ENCODE data around the gene TMEM171. TPM values are rescaled to one million over a fixed set of nuclear protein-coding genes. Genes with fewer than 3 reads are reported as not detected.

The TMEM171 gene
- total and polyA plus RNA-seq, 2 of the 4 experiments (the other 2 are of a cell fraction): 3.0 to 5.1 TPM

- ChIA-PET CTCF (no interaction called here), POLR2A (ENCODE audit: unreplicated experiment) (no interaction called here)
- no peak overlapping the region for H2AK9ac ChIP-seq (replicated peaks; ENCODE audit: low read depth, low read length, poor library complexity)
- TF ChIP-seq MAZ (IDR thresholded peaks at IDR 0.05; ENCODE audit: borderline replicate concordance, low read depth, low read length) (no peak), NFE2L2 (IDR thresholded peaks at IDR 0.05; ENCODE audit: low read depth, low read length) (no peak), BHLHE40 (IDR thresholded peaks at IDR 0.05; ENCODE audit: low read depth, low read length) (no peak), MXI1 (IDR thresholded peaks at IDR 0.05; ENCODE audit: borderline replicate concordance, low read depth, low read length) (no peak), CEBPB (IDR thresholded peaks at IDR 0.05; ENCODE audit: low read depth, low read length) (no peak), MAFK (IDR thresholded peaks at IDR 0.05; ENCODE audit: low read depth, low read length) (no peak), ELK1 (IDR thresholded peaks at IDR 0.05; ENCODE audit: borderline replicate concordance, low read depth, low read length) (no peak), CTCF (conservative IDR thresholded peaks at IDR 0.05; ENCODE audit: low read depth, low read length) (no peak), RAD21 (IDR thresholded peaks at IDR 0.05; ENCODE audit: low read length) (no peak), RFX5 (IDR thresholded peaks at IDR 0.05; ENCODE audit: low read depth, low read length) (no peak), FOS (IDR thresholded peaks at IDR 0.05; ENCODE audit: low read depth, low read length) (no peak), CHD1 (IDR thresholded peaks at IDR 0.05; ENCODE audit: low read depth, low read length) (no peak), RCOR1 (IDR thresholded peaks at IDR 0.05; ENCODE audit: insufficient replicate concordance, low read length) (no peak), POLR2A (IDR thresholded peaks at IDR 0.05; ENCODE audit: low read depth, low read length) (no peak), SMC3 (IDR thresholded peaks at IDR 0.05; ENCODE audit: low read depth, low read length) (no peak), USF2 (IDR thresholded peaks at IDR 0.05; ENCODE audit: low read depth, low read length) (no peak)
- no peaks in the 10 kb centered on the region for H3K79me1 ChIP-seq (ENCODE audit: low read depth in 1 of 2, low read length in 2 of 2)
- intact Hi-C loops (cut with micrococcal nuclease) (no loop called here), dilution Hi-C loops (cut with HindIII; ENCODE audit: low sequenced_read_pairs, unreplicated experiment) (no loop called here), in situ Hi-C loops (cut with MboI; ENCODE audit: low sequenced_read_pairs) (no loop called here)
- no peak overlapping the region for H3K4me2 ChIP-seq (ENCODE audit: low read depth, low read length)
- ATAC-seq (ENCODE audit: low read depth): no peak
- no CpG with 5 or more reads among the region's 1 CpG for WGBS, 2 experiments (ENCODE audit: extremely low coverage in 2 of 2, insufficient read length in 1 of 2)
- no peak overlapping the region for H4K8ac ChIP-seq (ENCODE audit: low read depth in 2 of 2, low read length in 2 of 2)
- H4K5ac ChIP-seq (ENCODE audit: low read depth, low read length): no peak overlapping the region
- no peaks in the 10 kb centered on the region for H3K27me3 ChIP-seq (ENCODE audit: control insufficient read depth, insufficient read depth, low read length)
- no peaks in the 10 kb centered on the region for H3K36me3 ChIP-seq (ENCODE audit: control insufficient read depth, insufficient read depth, low read length)
- H3K18ac ChIP-seq (ENCODE audit: low read depth, low read length): no peak overlapping the region
- H4K91ac ChIP-seq (ENCODE audit: insufficient read depth, low read depth, low read length): no peak overlapping the region
- H2AFZ ChIP-seq (replicated peaks; ENCODE audit: low read length, poor library complexity): no peak overlapping the region
- H2BK20ac ChIP-seq (ENCODE audit: low read depth, low read length): no peak overlapping the region
- H2BK15ac ChIP-seq (ENCODE audit: low read depth, low read length): no peak overlapping the region
- no peak overlapping the region for H3K9ac ChIP-seq (ENCODE audit: low read depth, low read length)
- H2BK120ac ChIP-seq (ENCODE audit: low read depth, low read length): no peak overlapping the region
- H3K23ac ChIP-seq (ENCODE audit: low read depth, low read length): no peak overlapping the region
- BruUV-seq (replicated peaks): no TSS peak
- no peak overlapping the region for H3K4me3 ChIP-seq (ENCODE audit: insufficient read depth, low read depth, low read length)
- H3K27ac ChIP-seq (ENCODE audit: insufficient read depth, low read length): no peak overlapping the region
- no peaks in the 10 kb centered on the region for H3K9me3 ChIP-seq (ENCODE audit: control insufficient read depth, insufficient read depth, low read length)
- H3K4me1 ChIP-seq (ENCODE audit: control insufficient read depth, insufficient read depth, low read length): no peaks in the 10 kb centered on the region
- H3K56ac ChIP-seq (ENCODE audit: extremely low read depth, insufficient read depth, low read length): no peak overlapping the region
- DNase-seq: no peak
- no peaks in the 10 kb centered on the region for H3K9me1 ChIP-seq (ENCODE audit: insufficient read depth, low read length)
- no peaks in the 10 kb centered on the region for H4K20me1 ChIP-seq (ENCODE audit: insufficient read depth, low read length)
- H3K14ac ChIP-seq (replicated peaks; ENCODE audit: low read depth, low read length): no peak overlapping the region
- no peak overlapping the region for H2BK5ac ChIP-seq (ENCODE audit: low read depth, low read length, poor library complexity, severe bottlenecking)
- no peak overlapping the region for H3K4ac ChIP-seq (ENCODE audit: low read depth, low read length)
- H2AK5ac ChIP-seq (ENCODE audit: low read depth, low read length): no peak overlapping the region
Measured at GRCh38 chr5:73104326-73104725, 16.0 kb upstream of the TMEM171 start.
